SK-N-SH treated with all-trans-retinoic acid at 6 μM for 48 hours (cell line): ENCODE results near the gene PANK2.
"Not testable (repeated sequence)": the region's sequence is repeated elsewhere in the genome, so short reads cannot be mapped to it uniquely, and the experiment has no call there.

Experiments
- ATAC-seq: fragments of 200-7000 bp; cut with Tn5 transposase; 3 replicates; pipeline ENCODE4 v1.9.1; 2020; ENCODE audit warnings: mild to moderate bottlenecking, moderate library complexity
- BACH2 ChIP-seq: fragments of 250-450 bp; sonication (Bioruptor Pico); IDR thresholded peaks from 2 replicates; pipeline ENCODE4 v1.9.0; 2021; ENCODE audit warnings: mild to moderate bottlenecking, borderline replicate concordance
- CSDC2 ChIP-seq: fragments of 250-450 bp; sonication (Bioruptor Pico); IDR thresholded peaks from 2 replicates; pipeline ENCODE4 v1.5.0; 2020; ENCODE audit warnings: mild to moderate bottlenecking, moderate library complexity
- ESRRG ChIP-seq: fragments of 250-450 bp; sonication (Bioruptor Pico); IDR thresholded peaks from 2 replicates; pipeline ENCODE4 v1.6.1; 2021; ENCODE audit warnings: mild to moderate bottlenecking
- GLIS3 ChIP-seq: fragments of 250-450 bp; sonication (Bioruptor Pico); IDR thresholded peaks from 2 replicates; pipeline ENCODE4 v1.5.0; 2020; ENCODE audit warnings: mild to moderate bottlenecking, moderate library complexity
- ISL1 ChIP-seq: fragments of 250-450 bp; sonication (Bioruptor Pico); IDR thresholded peaks from 2 replicates; pipeline ENCODE4 v2.1.2; 2022; ENCODE audit warnings: mild to moderate bottlenecking, moderate library complexity
- OSR1 ChIP-seq: fragments of 250-450 bp; sonication (Bioruptor Pico); IDR thresholded peaks from 2 replicates; pipeline ENCODE4 v1.8.0; 2022; ENCODE audit warnings: moderate library complexity, mild to moderate bottlenecking, inconsistent platforms
- PATZ1 ChIP-seq: fragments of 250-450 bp; sonication (Bioruptor Pico); IDR thresholded peaks from 2 replicates; pipeline ENCODE4 v1.8.0; 2020; ENCODE audit warnings: mild to moderate bottlenecking, moderate library complexity, borderline replicate concordance
- POU6F1 ChIP-seq: fragments of 250-450 bp; sonication (Bioruptor Pico); IDR thresholded peaks from 2 replicates; pipeline ENCODE4 v1.8.0; 2021; ENCODE audit warnings: low read depth, mild to moderate bottlenecking, moderate library complexity, borderline replicate concordance
- PPARA ChIP-seq: fragments of 250-450 bp; sonication (Bioruptor Pico); IDR thresholded peaks from 2 replicates; pipeline ENCODE4 v1.5.0; 2020; ENCODE audit warnings: mild to moderate bottlenecking, borderline replicate concordance
- RARB ChIP-seq: fragments of 250-450 bp; sonication (Bioruptor Pico); IDR thresholded peaks from 2 replicates; pipeline ENCODE4 v1.8.0; 2021; ENCODE audit warnings: mild to moderate bottlenecking, moderate library complexity
- SNAI2 ChIP-seq: fragments of 250-450 bp; sonication (Bioruptor Pico); IDR thresholded peaks from 2 replicates; pipeline ENCODE4 v1.5.0; 2020; ENCODE audit warnings: mild to moderate bottlenecking, moderate library complexity
- TCF4 ChIP-seq: fragments of 250-450 bp; sonication (Bioruptor Pico); IDR thresholded peaks from 2 replicates; pipeline ENCODE4 v1.8.0; 2021; ENCODE audit warnings: mild to moderate bottlenecking, moderate library complexity, borderline replicate concordance
- TOX ChIP-seq: fragments of 250-450 bp; sonication (Bioruptor Pico); IDR thresholded peaks from 2 replicates; pipeline ENCODE4 v1.8.0; 2021; ENCODE audit warnings: mild to moderate bottlenecking, moderate library complexity, borderline replicate concordance
- ZC3H10 ChIP-seq: fragments of 250-450 bp; sonication (Bioruptor Pico); IDR thresholded peaks from 2 replicates; pipeline ENCODE4 v1.5.1; 2021; ENCODE audit warnings: mild to moderate bottlenecking, moderate library complexity
- ZFP3 ChIP-seq: fragments of 250-450 bp; sonication (Bioruptor Pico); IDR thresholded peaks from 2 replicates; pipeline ENCODE4 v1.5.0; 2020; ENCODE audit warnings: mild to moderate bottlenecking, moderate library complexity
- ZFP30 ChIP-seq: fragments of 450-650 bp; formaldehyde crosslinking; IDR thresholded peaks from 2 replicates; pipeline ENCODE4 v1.5.0; 2022; ENCODE audit warnings: mild to moderate bottlenecking, moderate library complexity
- ZNF565 ChIP-seq: fragments of 450-650 bp; formaldehyde crosslinking; conservative IDR thresholded peaks from 2 replicates; pipeline ENCODE4 v1.5.0; 2020; ENCODE audit warnings: low read depth, mild to moderate bottlenecking, moderate library complexity
- ZNF70 ChIP-seq: fragments of 450-650 bp; formaldehyde crosslinking; IDR thresholded peaks from 2 replicates; pipeline ENCODE4 v1.5.0; 2020; ENCODE audit warnings: mild to moderate bottlenecking, moderate library complexity
- ZNF8 ChIP-seq: fragments of 450-650 bp; formaldehyde crosslinking; IDR thresholded peaks from 2 replicates; pipeline ENCODE4 v1.5.0; 2020; ENCODE audit warnings: mild to moderate bottlenecking, moderate library complexity
- TF ChIP-seq, protein P1 (sequence below): fragments of 250-450 bp; sonication (Bioruptor Pico); IDR thresholded peaks from 2 replicates; pipeline ENCODE4 v1.5.0; 2020; ENCODE audit warnings: mild to moderate bottlenecking, moderate library complexity
- TF ChIP-seq, protein P2 (sequence below): fragments of 250-450 bp; sonication (Bioruptor Pico); IDR thresholded peaks from 2 replicates; pipeline ENCODE4 v1.5.1; 2020; ENCODE audit warnings: low read depth, mild to moderate bottlenecking, moderate library complexity

The PANK2 gene

GRCh38 chr20:3873507-3873906 lies 15.7 kb upstream of the PANK2 start:
- no peak for ATAC-seq
- no peak for TF ChIP-seq OSR1 (CRISPR knock-in tag)

DNA sequence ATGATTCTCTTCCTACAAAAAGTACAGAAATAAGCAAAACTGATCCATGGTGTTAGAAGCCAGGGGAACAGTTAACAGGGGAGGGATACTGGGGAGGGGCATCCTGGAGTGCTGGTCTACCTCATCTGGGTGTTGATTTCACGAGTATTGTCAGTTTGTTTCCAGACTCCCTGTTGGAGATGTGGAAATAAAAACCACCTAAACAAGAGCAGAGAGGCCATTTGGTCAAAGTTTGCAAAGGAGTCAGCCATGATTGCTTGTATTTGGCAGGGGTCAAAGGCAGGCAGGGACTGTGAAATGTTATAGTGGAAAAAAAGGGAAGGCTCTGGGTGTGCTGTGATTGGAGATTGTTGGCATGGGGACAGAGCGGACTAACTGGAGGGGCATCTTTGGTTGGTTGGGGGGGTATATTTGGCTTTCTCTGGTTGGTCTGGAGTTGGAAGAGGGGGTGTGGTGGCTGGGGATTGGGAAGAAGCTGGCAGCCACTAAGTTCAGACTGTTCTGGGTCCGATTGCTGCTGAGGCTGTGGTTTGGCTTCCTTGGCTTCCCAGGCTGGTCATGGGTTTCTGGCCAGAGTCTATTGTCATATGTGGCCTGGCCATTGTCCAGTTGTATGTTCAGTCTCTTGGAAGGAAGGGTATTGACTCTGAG lies 14.9 kb upstream of the PANK2 start:
- TF ChIP-seq ISL1 (no peak), ZNF70 (CRISPR knock-in tag) (no peak), ZNF8 (CRISPR knock-in tag) (no peak), OSR1 (CRISPR knock-in tag) (no peak), RARB (CRISPR knock-in tag) (no peak), SNAI2 (CRISPR knock-in tag) (no peak), TCF4 (CRISPR knock-in tag) (no peak), BACH2 (CRISPR knock-in tag) (no peak), PATZ1 (CRISPR knock-in tag) (no peak)

DNA sequence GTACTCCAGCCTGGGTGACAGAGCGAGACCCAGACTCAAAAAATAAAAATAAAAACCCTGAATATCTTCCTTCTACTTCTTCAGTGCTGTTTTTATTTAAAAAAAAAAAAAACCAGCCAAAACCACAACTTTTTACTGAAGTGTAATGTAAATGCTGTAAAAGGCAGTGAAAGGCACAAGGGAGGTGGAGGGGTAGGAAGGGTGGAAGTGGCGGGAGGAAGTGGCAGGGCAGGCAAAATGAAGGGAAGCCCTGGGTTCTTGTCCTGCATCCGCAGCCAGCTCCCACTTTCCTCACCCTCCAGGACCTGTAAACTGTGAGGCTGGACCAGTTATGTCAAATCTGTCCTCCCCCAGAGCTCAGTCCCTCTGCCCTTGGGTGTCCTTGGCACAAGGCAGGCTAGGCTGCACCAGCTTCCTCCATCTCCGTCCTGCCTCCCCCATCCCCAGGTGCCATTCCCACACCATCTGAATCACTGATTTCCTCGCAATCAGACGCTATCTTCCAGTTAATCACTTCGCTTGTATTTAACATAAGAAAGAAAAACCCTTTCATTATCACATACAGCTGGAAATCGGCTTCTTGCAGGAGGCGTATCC lies 13.7 kb upstream of the PANK2 start:
- no peak for ATAC-seq
- TF ChIP-seq TOX (CRISPR knock-in tag), result no peak

More for the DNA sequence above, 14.9 kb upstream of the PANK2 start:
- ATAC-seq, result no peak

GRCh38 chr20:3876000-3876399 lies 13.2 kb upstream of the PANK2 start:
- TF ChIP-seq ESRRG (CRISPR knock-in tag) (no peak), ZNF70 (CRISPR knock-in tag) (no peak), ZNF565 (CRISPR knock-in tag) (no peak)
- TF ChIP-seq, all 23 proteins: peak for 0
- no peak for ATAC-seq

DNA sequence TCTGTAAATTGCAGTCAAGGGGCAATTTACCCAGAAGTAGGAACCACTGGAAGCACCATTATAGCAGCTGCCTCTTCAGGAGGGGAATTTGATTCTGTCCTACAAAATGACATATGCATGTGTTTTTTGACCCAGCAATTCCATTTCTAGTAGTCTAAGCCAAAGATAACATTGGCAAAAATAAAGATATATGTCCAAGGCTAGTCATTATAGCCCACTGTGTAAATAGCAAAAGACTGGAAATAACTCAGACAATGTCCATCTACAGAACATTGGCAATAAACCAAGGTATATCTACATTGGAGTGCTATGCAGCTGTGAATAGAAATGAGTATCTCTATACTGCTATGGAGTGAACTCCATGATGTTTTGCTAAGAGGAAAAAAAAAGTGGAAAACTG lies 12.5 kb upstream of the PANK2 start:
- TF ChIP-seq, protein P1, sequence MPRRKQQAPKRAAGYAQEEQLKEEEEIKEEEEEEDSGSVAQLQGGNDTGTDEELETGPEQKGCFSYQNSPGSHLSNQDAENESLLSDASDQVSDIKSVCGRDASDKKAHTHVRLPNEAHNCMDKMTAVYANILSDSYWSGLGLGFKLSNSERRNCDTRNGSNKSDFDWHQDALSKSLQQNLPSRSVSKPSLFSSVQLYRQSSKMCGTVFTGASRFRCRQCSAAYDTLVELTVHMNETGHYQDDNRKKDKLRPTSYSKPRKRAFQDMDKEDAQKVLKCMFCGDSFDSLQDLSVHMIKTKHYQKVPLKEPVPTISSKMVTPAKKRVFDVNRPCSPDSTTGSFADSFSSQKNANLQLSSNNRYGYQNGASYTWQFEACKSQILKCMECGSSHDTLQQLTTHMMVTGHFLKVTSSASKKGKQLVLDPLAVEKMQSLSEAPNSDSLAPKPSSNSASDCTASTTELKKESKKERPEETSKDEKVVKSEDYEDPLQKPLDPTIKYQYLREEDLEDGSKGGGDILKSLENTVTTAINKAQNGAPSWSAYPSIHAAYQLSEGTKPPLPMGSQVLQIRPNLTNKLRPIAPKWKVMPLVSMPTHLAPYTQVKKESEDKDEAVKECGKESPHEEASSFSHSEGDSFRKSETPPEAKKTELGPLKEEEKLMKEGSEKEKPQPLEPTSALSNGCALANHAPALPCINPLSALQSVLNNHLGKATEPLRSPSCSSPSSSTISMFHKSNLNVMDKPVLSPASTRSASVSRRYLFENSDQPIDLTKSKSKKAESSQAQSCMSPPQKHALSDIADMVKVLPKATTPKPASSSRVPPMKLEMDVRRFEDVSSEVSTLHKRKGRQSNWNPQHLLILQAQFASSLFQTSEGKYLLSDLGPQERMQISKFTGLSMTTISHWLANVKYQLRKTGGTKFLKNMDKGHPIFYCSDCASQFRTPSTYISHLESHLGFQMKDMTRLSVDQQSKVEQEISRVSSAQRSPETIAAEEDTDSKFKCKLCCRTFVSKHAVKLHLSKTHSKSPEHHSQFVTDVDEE (CRISPR knock-in tag), result no peak
- TF ChIP-seq SNAI2 (CRISPR knock-in tag) (no peak), RARB (CRISPR knock-in tag) (no peak)
- ATAC-seq, result no peak

DNA sequence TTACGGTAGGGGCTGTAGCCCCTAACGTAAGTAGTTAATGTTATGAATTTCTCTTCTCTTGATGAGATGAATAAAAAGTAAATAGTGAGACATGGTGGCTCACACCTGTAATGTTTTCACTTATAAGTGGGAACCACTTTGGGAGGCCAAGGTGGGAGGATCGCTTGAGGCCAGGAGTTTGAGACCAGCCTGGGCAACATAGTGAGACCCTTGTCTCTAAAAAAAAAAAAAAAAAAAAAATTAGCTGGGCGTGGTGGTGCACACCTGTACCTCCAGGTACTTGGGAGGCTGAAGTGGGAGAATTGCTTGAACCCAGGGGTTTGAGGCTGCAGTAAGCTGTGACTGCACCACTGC lies 10.3 kb upstream of the PANK2 start:
- not testable (repeated sequence) for ATAC-seq

GRCh38 chr20:3885715-3886114 lies 3.5 kb upstream of the PANK2 start:
- no peak for ATAC-seq
- TF ChIP-seq CSDC2 (CRISPR knock-in tag), result no peak
- TF ChIP-seq ISL1, result no peak
- TF ChIP-seq, protein P2, sequence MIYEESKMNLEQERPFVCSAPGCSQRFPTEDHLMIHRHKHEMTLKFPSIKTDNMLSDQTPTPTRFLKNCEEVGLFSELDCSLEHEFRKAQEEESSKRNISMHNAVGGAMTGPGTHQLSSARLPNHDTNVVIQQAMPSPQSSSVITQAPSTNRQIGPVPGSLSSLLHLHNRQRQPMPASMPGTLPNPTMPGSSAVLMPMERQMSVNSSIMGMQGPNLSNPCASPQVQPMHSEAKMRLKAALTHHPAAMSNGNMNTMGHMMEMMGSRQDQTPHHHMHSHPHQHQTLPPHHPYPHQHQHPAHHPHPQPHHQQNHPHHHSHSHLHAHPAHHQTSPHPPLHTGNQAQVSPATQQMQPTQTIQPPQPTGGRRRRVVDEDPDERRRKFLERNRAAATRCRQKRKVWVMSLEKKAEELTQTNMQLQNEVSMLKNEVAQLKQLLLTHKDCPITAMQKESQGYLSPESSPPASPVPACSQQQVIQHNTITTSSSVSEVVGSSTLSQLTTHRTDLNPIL (CRISPR knock-in tag), result no peak
- no peak for TF ChIP-seq OSR1 (CRISPR knock-in tag)
- no peak for TF ChIP-seq ZNF565 (CRISPR knock-in tag)
- TF ChIP-seq ZFP30 (CRISPR knock-in tag), result no peak
- TF ChIP-seq PPARA (CRISPR knock-in tag), result no peak
- TF ChIP-seq, protein P1 (CRISPR knock-in tag), result no peak
- no peak for TF ChIP-seq RARB (CRISPR knock-in tag)
- no peak for TF ChIP-seq ZC3H10 (CRISPR knock-in tag)
- no peak for TF ChIP-seq GLIS3
- TF ChIP-seq TCF4 (CRISPR knock-in tag), result no peak
- TF ChIP-seq BACH2 (CRISPR knock-in tag), result no peak
- no peak for TF ChIP-seq ZFP3 (CRISPR knock-in tag)
- TF ChIP-seq POU6F1 (CRISPR knock-in tag), result no peak
